ENCODE data around the gene MAP2K6.

MAP2K6 gene

GRCh38 chr17:69486779-69487637 is 72.5 kb downstream of the MAP2K6 start:
- DNase-seq (ENCODE audit: insufficient read length, low spot score), result no peak
- FAIRE-seq, result no peak

GRCh38 chr17:69489313-69489712 is 74.8 kb downstream of the MAP2K6 start:
- no peak for FAIRE-seq
- DNase-seq (ENCODE audit: insufficient read length, low spot score), result no peak

- peak; percentile 80 for DNase-seq (ENCODE audit: insufficient read length, low spot score)
- FAIRE-seq, result peak; percentile 88
These were observed 78.0 kb downstream of the MAP2K6 start for GRCh38 chr17:69492410-69493071.

GRCh38 chr17:69495787-69496186 is 81.3 kb downstream of the MAP2K6 start:
- no peak for FAIRE-seq

GRCh38 chr17:69497161-69497560 is 82.7 kb downstream of the MAP2K6 start:
- DNase-seq (ENCODE audit: insufficient read length, low spot score), result no peak
- FAIRE-seq, result no peak

More at GRCh38 chr17:69495787-69496186, 81.3 kb downstream of the MAP2K6 start:
- no peak for DNase-seq (ENCODE audit: insufficient read length, low spot score)

- FAIRE-seq (no peak), DNase-seq (ENCODE audit: insufficient read length, low spot score) (no peak)
These were observed 84.8 kb downstream of the MAP2K6 start for GRCh38 chr17:69499318-69499717.

- FAIRE-seq (peak; percentile 44), DNase-seq (ENCODE audit: insufficient read length, low spot score) (no peak)
These were observed 86.5 kb downstream of the MAP2K6 start for GRCh38 chr17:69500911-69501429.

GRCh38 chr17:69501591-69502468 is 87.3 kb downstream of the MAP2K6 start:
- DNase-seq (ENCODE audit: insufficient read length, low spot score) (no peak), FAIRE-seq (no peak)

GRCh38 chr17:69503711-69504110 is 89.2 kb downstream of the MAP2K6 start:
- FAIRE-seq, result no peak
- no peak for DNase-seq (ENCODE audit: insufficient read length, low spot score)

- DNase-seq (ENCODE audit: insufficient read length, low spot score), result no peak
- FAIRE-seq, result no peak
These were observed 91.2 kb downstream of the MAP2K6 start for GRCh38 chr17:69505740-69506139.

- DNase-seq (ENCODE audit: insufficient read length, low spot score), result no peak
- FAIRE-seq, result peak; percentile 52
These were observed 92.0 kb downstream of the MAP2K6 start for GRCh38 chr17:69506489-69506888.

GRCh38 chr17:69508814-69509213 is 94.3 kb downstream of the MAP2K6 start:
- FAIRE-seq (no peak), DNase-seq (ENCODE audit: insufficient read length, low spot score) (no peak)

- no peak for FAIRE-seq
- DNase-seq (ENCODE audit: insufficient read length, low spot score), result no peak
These were observed 96.8 kb downstream of the MAP2K6 start for GRCh38 chr17:69511250-69511649.

- DNase-seq (ENCODE audit: insufficient read length, low spot score) (no peak), FAIRE-seq (no peak)
These were observed 98.4 kb downstream of the MAP2K6 start for GRCh38 chr17:69512946-69513345.

GRCh38 chr17:69516225-69516624 is 101.7 kb downstream of the MAP2K6 start:
- DNase-seq (ENCODE audit: insufficient read length, low spot score) (no peak), FAIRE-seq (no peak)

- FAIRE-seq (no peak), DNase-seq (ENCODE audit: insufficient read length, low spot score) (no peak)
These were observed 102.4 kb downstream of the MAP2K6 start for GRCh38 chr17:69516911-69517310.

GRCh38 chr17:69518951-69519350 is 104.5 kb downstream of the MAP2K6 start:
- DNase-seq (ENCODE audit: insufficient read length, low spot score) (no peak), FAIRE-seq (peak; percentile 55)

GRCh38 chr17:69523244-69523861 is 108.9 kb downstream of the MAP2K6 start:
- DNase-seq (ENCODE audit: insufficient read length, low spot score) (peak; percentile 56), FAIRE-seq (peak; percentile 89)

GRCh38 chr17:69524854-69525253 is 110.4 kb downstream of the MAP2K6 start:
- no peak for FAIRE-seq

More at GRCh38 chr17:69524854-69525253, 110.4 kb downstream of the MAP2K6 start:
- no peak for DNase-seq (ENCODE audit: insufficient read length, low spot score)

Data from HTR-8/SVneo (cell line).